ENCODE measurements around the gene ADM2. TPM values are rescaled to one million over a fixed set of nuclear protein-coding genes. Genes with fewer than 3 reads are reported as not detected.

The ADM2 gene
- total RNA-seq, 1 experiment from 2014 or later: 3.2 TPM

DNA sequence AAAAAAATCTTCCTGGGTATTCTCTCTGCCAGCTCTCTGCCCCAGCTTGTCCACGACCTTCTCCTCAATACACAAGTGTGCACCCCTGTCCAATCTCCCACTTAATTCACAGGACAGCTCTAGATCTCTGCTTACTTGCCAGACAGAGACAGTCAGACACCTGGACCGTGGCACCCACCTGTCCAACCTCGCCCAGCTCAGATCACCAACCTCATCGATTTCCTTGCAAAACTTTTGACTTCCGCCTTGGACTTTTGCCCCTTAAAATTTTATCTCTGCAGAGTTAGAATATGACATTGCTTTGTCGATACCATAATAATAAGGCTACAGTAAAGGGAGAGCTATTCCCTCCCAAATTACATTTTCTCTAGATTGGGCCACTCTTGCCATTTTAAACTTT is 15.8 kb downstream of the ADM2 start:
- no peak for DNase-seq
- H3K36me3 ChIP-seq (replicated peaks; ENCODE audit: control insufficient read depth, insufficient read depth, low read length): no peaks in the 10 kb centered on the region

DNA sequence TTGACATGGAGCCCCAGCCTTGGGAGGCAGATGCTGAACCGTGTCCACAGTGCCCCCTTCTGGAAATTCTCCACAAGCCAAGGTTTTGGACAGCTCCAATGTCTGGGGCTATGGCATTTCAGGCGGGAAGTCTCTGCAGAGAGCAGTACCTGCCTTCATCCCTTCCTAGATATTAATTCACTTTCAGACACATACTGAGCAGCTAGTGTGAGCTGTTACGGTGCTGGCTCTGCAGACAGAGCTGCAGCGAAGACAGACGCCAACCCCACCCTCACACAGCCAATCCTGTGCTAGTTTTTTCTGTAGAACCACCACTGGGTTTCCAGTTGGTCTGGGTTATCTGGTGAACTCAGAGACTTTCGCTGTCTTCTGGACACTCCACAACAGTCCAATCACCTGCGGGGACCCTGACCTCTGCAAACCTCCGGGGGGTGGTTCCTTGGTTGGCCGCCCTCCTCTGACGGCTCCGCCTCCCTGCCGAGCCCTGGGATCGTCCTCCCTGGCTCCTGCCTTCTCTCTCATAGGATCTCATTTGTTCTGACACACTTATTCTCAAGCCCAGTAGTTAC is 17.1 kb downstream of the ADM2 start:
- H3K27me3 ChIP-seq (ENCODE audit: control insufficient read depth, insufficient read depth, low read length): no peaks in the 10 kb centered on the region
- H3K4me3 ChIP-seq (ENCODE audit: insufficient read depth, low read depth, low read length): no peak overlapping the region
- no peaks in the 10 kb centered on the region for H3K36me3 ChIP-seq (replicated peaks; ENCODE audit: control insufficient read depth, insufficient read depth, low read length)
- peak; percentile 90 for DNase-seq

More for the DNA sequence above, 15.8 kb downstream of the ADM2 start:
- Histone ChIP-seq H3K27me3 (ENCODE audit: control insufficient read depth, insufficient read depth, low read length) (no peaks in the 10 kb centered on the region), H3K4me3 (ENCODE audit: insufficient read depth, low read depth, low read length) (no peak overlapping the region)

DNA sequence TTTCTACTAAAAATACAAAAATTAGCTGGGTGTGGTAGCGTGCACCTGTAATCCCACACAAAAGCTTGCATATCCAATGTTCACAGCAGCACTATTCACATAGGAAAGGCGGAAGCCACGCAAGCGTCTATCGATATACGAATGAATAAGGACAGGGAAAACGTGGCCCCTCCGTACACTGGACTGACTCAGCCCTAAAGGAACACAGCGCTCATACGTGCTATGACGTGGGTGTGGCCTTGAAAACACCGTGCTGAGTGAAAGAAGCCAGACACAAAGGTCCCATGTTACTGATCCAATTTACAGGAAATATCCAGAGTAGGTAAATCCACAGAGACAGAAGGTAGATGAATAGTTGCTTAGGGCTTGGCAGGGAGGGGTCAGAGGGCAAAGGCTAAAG is 19.1 kb downstream of the ADM2 start:
- H3K27me3 ChIP-seq (ENCODE audit: control insufficient read depth, insufficient read depth, low read length): no peaks in the 10 kb centered on the region
- no peak overlapping the region for H3K4me3 ChIP-seq (ENCODE audit: insufficient read depth, low read depth, low read length)
- no peaks in the 10 kb centered on the region; the same call in 1 of the 2 replicates for H3K36me3 ChIP-seq (replicated peaks; ENCODE audit: control insufficient read depth, insufficient read depth, low read length)
- no peak for DNase-seq

DNA sequence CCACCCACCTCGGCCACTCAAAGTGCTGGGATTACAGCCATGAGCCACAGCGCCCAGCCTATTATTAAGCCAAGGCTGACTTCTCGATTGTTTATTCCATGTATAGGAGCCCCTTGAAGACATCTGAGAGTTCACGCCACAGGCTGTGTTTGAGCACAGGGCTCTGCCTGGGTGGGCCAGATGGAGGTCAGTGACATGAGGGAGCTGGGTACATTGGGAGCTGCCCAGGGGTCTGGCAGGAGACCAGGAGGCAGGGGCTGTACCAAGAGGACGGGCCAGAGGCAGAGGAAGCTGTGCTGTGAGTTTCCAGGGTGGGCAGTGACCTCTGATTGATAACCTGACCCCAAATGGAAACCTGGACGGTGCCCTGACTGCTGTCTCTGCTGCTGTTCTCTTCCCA is 20.8 kb downstream of the ADM2 start:
- Histone ChIP-seq H3K27me3 (ENCODE audit: control insufficient read depth, insufficient read depth, low read length) (no peaks in the 10 kb centered on the region), H3K36me3 (replicated peaks; ENCODE audit: control insufficient read depth, insufficient read depth, low read length) (no peaks in the 10 kb centered on the region; the same call in 1 of the 2 replicates), H3K4me3 (ENCODE audit: insufficient read depth, low read depth, low read length) (no peak overlapping the region)
- no peak for DNase-seq

DNA sequence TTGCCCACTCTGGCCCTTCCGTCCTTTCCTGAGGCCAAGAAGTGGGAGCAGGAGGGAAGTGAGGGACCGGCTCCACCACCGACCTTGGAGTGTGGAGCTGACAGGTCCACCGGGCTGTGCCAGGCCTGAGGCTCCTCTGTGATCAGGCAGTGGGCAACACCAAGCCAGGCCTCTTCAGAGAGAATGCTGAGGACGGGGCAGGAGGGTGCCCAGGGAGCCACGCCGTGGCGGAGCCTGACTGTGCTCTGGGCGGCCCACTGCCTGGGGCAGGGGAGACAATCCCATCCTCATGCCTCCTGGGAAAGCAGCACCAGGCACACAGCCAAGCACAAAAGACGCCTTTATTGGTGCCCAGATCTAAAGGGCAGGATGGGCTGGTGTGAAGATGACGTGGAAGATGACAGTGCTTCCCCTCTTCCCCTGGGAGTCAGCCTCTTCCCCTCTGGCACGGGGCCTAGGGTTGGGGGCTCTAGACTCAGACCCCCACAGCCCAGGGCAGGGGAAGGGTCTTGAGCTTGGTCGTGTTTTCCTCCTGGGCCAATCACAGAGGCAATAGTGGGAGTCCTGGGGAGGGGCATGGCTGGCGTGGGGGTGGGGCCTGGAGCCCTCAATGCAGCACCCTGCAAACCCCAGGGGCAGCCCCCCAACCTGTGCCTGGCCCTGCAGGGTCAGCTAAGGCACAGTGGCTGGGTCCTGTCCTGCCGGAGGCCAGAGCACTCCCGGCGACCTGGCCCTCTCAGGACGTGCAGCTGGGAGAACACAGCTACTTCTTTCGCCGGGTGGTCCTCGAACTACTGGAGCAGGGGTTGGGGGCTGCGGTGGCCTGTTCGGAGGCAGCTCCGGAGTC is 21.5 kb downstream of the ADM2 start:
- Histone ChIP-seq H3K4me3 (ENCODE audit: insufficient read depth, low read depth, low read length) (no peak overlapping the region), H3K27me3 (ENCODE audit: control insufficient read depth, insufficient read depth, low read length) (no peaks in the 10 kb centered on the region), H3K36me3 (replicated peaks; ENCODE audit: control insufficient read depth, insufficient read depth, low read length) (no peaks in the 10 kb centered on the region; the same call in 1 of the 2 replicates)
- DNase-seq: no peak

DNA sequence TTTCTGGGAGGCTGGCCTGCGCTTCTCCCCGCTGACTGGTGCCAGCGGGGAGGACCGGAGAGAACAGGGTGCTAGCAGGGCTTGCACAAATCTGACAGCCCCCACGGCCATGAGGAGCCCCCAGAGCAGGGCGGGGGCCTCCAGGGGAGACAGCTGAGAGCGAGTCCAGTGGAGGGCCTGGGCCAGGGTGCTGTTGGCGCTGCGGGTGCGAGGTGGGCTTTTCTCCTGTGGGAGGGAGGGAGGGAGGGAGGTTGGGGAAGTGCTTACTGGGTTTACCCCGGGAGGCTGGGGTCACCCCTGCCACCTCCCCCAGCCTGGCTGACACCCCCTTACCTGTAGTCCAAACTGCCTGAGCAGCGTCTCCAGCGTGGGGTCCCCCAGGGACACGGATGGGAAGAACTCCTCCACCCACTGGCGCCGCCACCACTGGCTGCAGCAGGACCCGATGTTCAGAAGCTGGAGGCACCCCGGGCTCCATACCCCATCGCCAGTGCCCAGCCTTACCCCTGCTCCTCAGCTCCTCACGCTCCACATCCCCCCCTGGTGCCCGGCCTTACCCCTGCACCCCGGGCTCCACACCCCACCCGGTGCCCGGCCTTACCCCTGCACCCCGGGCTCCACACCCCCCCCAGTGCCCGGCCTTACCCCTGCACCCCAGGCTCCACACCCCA is 22.3 kb downstream of the ADM2 start:
- Histone ChIP-seq H3K27me3 (ENCODE audit: control insufficient read depth, insufficient read depth, low read length) (no peaks in the 10 kb centered on the region), H3K36me3 (replicated peaks; ENCODE audit: control insufficient read depth, insufficient read depth, low read length) (no peaks in the 10 kb centered on the region; the same call in 1 of the 2 replicates), H3K4me3 (ENCODE audit: insufficient read depth, low read depth, low read length) (no peak overlapping the region)
- peak; percentile 81 for DNase-seq

DNA sequence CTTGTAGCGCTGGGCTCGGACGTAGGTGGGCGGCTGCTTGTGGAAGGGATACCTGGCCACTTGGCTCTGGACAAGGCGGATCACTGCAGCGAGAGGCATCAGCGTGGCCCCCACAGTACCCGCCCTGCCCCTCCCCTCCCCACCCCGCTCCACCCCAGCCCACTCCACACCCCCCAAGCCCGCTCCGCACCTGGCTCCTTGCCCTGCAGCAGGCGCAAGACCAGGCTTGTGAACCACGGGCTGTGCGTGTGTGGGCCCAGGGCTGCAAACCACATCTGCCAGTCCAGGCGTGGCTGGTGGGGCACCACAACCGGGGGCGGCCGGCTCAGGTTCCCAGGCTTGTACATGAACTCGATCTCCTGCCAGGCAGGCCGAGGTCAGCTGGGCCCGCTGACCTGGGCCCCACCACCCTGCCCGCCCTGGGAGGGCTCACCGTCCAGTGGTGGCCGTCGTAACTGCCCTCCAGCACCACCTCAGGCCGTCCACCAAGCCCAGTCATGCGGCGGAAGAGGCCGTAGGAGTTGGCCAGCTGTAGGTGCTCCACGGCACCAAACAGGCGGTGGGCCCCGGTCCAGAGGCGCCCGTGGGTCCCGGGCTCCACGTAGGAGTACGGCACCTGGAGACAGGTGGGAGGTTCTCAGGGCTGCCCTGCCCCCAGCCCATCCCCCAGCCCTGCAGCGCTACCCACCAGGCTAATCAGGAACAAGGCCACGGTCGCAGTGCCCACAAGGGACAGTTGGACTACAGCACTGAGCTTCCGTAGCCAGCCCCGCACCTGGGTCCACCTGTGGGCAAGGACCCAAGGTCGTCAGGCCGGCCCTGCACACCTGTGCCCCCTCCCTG is 23.2 kb downstream of the ADM2 start:
- no peaks in the 10 kb centered on the region; the same call in 1 of the 2 replicates for H3K36me3 ChIP-seq (replicated peaks; ENCODE audit: control insufficient read depth, insufficient read depth, low read length)
- no peaks in the 10 kb centered on the region for H3K27me3 ChIP-seq (ENCODE audit: control insufficient read depth, insufficient read depth, low read length)
- no peak for DNase-seq
- no peak overlapping the region for H3K4me3 ChIP-seq (ENCODE audit: insufficient read depth, low read depth, low read length)

DNA sequence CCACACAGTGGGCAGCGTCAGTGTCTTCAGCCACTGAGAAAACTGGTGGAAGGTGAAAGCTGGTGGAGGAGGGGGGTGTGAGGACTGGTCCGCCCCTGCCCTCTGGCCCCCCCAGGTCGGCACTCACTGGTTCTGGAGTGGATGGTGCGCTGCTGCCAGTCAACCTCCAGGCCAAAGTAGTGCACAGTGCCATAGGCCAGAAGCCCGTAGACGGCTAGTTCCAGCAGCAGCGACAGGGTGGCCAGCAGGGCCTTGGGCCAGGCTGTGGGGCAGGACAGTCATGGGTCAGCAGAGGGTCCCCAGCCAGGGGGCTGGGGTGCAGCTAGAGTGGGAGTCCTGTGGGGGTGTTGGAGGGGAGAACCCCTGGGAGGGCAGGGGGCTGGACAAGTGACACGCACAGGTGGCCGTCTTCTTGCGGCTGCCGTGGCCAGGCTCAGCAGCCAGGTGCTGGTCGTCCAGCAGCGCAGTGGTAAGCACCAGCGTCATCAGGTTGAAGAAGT is 24.0 kb downstream of the ADM2 start:
- Histone ChIP-seq H3K36me3 (replicated peaks; ENCODE audit: control insufficient read depth, insufficient read depth, low read length) (no peaks in the 10 kb centered on the region; the same call in 1 of the 2 replicates), H3K4me3 (ENCODE audit: insufficient read depth, low read depth, low read length) (no peak overlapping the region), H3K27me3 (ENCODE audit: control insufficient read depth, insufficient read depth, low read length) (no peaks in the 10 kb centered on the region)
- DNase-seq: no peak

DNA sequence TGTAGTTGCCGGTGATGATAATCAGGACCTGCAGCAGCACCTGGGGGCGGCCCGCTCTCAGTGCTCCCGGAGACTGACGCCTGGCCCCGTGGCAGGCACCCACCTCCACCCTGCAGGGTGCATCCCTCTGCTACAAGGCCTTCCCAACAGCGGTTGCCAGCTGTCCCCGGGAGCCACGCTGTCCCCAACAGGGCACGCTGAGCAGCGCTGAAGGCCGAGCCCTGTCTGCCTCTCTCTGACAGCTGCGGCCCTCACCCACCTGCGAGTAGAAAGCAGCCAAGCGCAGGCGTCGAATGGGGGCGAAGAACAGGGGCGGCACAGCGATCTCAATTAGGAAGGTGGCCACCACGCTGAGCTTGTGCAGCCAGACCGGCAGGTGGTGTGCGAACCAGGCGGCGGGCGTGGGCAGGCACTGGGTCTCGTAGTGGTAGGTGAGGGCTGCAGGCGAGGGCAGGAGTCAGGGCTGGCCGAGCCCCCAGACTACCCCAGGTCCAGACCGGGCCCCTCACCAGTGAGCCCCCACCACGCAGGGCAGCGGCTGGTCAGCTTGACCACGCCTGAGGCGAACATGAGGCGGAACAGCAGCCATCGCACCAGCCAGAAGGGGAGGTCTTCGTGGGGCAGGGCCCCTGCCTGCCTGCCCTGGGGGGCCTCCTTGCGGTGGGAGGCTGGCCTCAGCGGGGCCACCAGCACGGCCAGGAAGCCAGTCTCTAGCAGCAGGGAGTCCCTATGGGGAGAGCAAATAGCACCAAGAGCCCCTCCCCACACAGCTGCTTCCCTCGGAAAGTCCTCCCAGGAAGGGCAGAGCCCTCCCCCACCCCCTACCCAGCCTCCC is 24.6 kb downstream of the ADM2 start:
- no peaks in the 10 kb centered on the region for H3K27me3 ChIP-seq (ENCODE audit: control insufficient read depth, insufficient read depth, low read length)
- no peak overlapping the region for H3K4me3 ChIP-seq (ENCODE audit: insufficient read depth, low read depth, low read length)
- no peaks in the 10 kb centered on the region; the same call in 1 of the 2 replicates for H3K36me3 ChIP-seq (replicated peaks; ENCODE audit: control insufficient read depth, insufficient read depth, low read length)
- DNase-seq: peak; percentile 62

DNA sequence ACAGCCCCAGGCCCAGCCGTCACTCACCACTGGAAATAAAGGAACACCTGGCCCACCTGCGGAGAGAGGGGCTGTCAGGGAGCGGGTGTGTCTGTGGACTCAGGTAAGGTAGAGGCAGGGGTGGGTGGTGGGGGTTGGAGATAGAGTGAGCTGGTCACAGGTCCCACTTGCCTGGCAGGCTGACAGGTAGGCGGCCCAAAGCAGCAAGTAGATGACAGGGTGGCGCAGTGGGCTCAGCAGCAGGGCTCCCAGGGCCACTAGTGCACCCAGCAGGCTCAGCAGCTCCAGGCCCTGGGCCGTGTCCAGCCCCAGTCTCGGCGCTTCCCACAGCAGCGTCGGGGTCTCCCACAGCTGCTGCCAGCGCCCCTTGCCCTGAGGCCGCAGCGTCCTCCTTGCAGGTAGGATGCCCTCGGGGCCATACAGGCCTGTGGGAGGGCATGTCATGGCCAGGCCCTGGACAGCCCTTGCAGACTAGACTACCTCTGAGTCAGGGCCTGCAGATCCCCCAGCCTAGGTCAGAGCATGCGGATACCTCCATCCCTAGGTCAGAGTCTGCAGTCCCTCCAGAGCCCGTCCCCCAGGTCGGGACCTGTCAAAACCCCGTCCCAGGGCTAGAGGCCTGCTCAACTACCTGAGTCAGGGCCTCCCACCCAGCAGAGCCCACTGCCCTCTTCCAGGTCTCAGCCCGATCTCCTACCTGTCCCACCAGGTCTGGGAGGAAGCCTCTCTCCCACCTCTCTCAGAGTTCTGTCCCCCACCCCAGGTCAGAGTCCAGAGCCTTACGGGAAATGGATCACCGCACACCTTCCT is 25.5 kb downstream of the ADM2 start:
- H3K36me3 ChIP-seq (replicated peaks; ENCODE audit: control insufficient read depth, insufficient read depth, low read length): no peaks in the 10 kb centered on the region; the same call in 1 of the 2 replicates
- H3K27me3 ChIP-seq (ENCODE audit: control insufficient read depth, insufficient read depth, low read length): no peaks in the 10 kb centered on the region
- peak overlapping the region; percentile 88 for H3K4me3 ChIP-seq (ENCODE audit: insufficient read depth, low read depth, low read length)
- peak; percentile 83 for DNase-seq

DNA sequence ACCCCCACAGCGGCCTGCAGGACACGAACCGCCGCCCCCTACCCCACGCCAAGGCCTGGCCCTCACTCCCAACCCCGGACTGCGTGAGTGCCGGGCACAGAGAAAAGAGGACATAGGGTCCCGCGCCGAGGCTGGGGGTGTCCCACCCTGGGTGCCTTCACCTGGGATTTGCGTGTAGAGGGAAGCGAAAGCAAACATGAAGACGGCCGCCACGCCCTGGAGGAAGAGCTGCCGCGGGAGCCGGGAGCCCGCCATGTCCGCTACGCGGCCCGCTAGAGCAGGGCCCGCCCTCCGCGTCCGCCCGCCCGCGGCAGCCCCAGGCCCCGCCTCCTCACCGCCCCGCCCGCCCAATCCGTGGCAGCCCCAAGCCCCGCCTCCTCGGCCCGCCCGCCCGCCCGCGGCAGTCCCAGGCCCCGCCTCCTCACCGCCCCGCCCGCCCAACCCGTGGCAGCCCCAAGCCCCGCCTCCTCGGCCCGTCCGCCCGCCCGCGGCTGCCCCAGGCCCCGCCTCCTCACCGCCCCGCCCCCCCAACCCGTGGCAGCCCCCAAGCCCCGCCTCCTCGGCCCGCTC is 26.2 kb downstream of the ADM2 start, which contains the start of gene LMF2:
Gene LMF2, minus strand, starts transcription at position 282 of the 570 bp plus-strand sequence. Its CDS starts 27 bp downstream, at position 255.
- no peaks in the 10 kb centered on the region; the same call in 1 of the 2 replicates for H3K36me3 ChIP-seq (replicated peaks; ENCODE audit: control insufficient read depth, insufficient read depth, low read length)
- H3K4me3 ChIP-seq (ENCODE audit: insufficient read depth, low read depth, low read length): peak within 1 kb of the TSS; percentile 88
- peak; percentile 100 for DNase-seq
- no peaks in the 10 kb centered on the region for H3K27me3 ChIP-seq (ENCODE audit: control insufficient read depth, insufficient read depth, low read length)

All from H7 (cell line).